ENCODE measurements around the gene EXOSC3. TPM values are rescaled to one million over a fixed set of nuclear protein-coding genes. Genes with fewer than 3 reads are reported as not detected.
A peak's percentile ranks its signal among the peaks of the same experiment; 100 is the strongest.

Gene EXOSC3
- total and polyA plus RNA-seq, 2 of the 13 experiments (the other 11 are each of a cell fraction or from before 2014, with no cell fraction given), result 17.5 to 68.7 TPM

DNA sequence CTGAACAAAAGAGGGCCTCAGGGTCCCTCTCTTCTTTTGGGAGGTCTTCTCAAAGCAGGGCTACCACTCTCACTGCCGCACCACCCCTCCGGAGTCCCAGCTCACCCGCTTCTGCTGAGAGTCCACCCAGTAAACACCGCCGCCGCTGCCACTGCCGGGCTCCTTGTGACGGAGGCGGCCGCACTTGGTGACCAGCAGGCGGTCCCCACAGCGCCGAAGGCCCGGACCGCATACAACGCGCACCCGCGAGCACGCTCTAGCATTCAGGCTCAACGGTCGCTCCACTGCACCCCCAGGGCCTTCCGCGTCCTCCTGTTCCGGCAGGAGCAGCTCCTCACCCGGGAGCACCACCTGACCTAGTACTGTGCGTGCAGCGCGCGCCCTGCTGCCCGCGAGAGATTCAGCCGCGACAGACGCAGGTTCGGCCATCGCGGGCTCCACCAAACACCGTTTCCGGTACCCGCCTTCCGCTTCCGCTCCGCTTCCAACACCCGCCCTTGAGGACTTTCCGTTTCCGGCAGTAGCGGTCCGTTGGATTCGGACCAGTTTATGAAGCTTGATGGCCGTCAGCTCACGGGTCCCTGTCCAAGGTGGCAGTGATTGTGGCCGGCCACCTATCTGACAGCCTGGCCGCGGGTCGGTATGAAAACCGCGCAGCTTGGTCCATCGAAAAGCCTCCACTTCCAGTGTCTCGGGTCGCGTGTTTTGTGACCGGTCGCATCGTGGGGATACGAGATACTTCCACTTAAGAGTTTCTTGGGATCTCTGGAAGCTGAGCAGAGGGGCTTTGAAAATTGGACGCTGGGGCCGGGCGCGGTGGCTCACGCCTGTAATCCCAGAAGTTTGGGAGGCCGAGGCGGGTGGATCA is at the start of gene EXOSC3 (continued):
- TF ChIP-seq, protein P1, sequence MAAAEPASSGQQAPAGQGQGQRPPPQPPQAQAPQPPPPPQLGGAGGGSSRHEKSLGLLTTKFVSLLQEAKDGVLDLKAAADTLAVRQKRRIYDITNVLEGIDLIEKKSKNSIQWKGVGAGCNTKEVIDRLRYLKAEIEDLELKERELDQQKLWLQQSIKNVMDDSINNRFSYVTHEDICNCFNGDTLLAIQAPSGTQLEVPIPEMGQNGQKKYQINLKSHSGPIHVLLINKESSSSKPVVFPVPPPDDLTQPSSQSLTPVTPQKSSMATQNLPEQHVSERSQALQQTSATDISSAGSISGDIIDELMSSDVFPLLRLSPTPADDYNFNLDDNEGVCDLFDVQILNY (CRISPR knock-in tag; conservative IDR thresholded peaks at IDR 0.05), result peak; percentile 81
- TF ChIP-seq HNRNPK (IDR thresholded peaks at IDR 0.05; ENCODE audit: low read depth, low read length, poor library complexity, severe bottlenecking), result no peak
- peak; percentile 24; the same call in 1 of the 2 replicates for TF ChIP-seq RARA (CRISPR knock-in tag; IDR thresholded peaks at IDR 0.05)
- no peak for TF ChIP-seq ZNF773 (CRISPR knock-in tag; IDR thresholded peaks at IDR 0.05; ENCODE audit: borderline replicate concordance)
- no peak for TF ChIP-seq ZSCAN29 (CRISPR knock-in tag; conservative IDR thresholded peaks at IDR 0.05)
- TF ChIP-seq, protein P2, sequence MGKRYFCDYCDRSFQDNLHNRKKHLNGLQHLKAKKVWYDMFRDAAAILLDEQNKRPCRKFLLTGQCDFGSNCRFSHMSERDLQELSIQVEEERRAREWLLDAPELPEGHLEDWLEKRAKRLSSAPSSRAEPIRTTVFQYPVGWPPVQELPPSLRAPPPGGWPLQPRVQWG (CRISPR knock-in tag; IDR thresholded peaks at IDR 0.05; ENCODE audit: borderline replicate concordance, low read depth), result no peak
- TF ChIP-seq, protein P3, sequence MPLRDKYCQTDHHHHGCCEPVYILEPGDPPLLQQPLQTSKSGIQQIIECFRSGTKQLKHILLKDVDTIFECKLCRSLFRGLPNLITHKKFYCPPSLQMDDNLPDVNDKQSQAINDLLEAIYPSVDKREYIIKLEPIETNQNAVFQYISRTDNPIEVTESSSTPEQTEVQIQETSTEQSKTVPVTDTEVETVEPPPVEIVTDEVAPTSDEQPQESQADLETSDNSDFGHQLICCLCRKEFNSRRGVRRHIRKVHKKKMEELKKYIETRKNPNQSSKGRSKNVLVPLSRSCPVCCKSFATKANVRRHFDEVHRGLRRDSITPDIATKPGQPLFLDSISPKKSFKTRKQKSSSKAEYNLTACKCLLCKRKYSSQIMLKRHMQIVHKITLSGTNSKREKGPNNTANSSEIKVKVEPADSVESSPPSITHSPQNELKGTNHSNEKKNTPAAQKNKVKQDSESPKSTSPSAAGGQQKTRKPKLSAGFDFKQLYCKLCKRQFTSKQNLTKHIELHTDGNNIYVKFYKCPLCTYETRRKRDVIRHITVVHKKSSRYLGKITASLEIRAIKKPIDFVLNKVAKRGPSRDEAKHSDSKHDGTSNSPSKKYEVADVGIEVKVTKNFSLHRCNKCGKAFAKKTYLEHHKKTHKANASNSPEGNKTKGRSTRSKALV (CRISPR knock-in tag; IDR thresholded peaks at IDR 0.05), result no peak
- peak; percentile 48; the same call in 1 of the 2 replicates for TF ChIP-seq CCDC6 (CRISPR knock-in tag; IDR thresholded peaks at IDR 0.05)
- no peak for TF ChIP-seq HHEX (CRISPR knock-in tag; IDR thresholded peaks at IDR 0.05)
- TF ChIP-seq, protein P4, sequence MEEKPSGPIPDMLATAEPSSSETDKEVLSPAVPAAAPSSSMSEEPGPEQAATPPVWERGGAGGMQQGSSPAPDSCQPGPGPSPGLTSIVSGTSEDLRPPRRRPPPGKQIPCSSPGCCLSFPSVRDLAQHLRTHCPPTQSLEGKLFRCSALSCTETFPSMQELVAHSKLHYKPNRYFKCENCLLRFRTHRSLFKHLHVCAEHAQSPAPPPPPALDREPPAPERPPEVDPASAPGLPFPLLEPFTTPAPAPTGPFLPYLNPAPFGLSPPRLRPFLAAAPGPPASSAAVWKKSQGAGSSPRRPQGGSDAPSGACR (CRISPR knock-in tag; IDR thresholded peaks at IDR 0.05), result 0 out of 2 replicates have a peak, but pooled peaks have one; percentile 55
- TF ChIP-seq, protein P5, sequence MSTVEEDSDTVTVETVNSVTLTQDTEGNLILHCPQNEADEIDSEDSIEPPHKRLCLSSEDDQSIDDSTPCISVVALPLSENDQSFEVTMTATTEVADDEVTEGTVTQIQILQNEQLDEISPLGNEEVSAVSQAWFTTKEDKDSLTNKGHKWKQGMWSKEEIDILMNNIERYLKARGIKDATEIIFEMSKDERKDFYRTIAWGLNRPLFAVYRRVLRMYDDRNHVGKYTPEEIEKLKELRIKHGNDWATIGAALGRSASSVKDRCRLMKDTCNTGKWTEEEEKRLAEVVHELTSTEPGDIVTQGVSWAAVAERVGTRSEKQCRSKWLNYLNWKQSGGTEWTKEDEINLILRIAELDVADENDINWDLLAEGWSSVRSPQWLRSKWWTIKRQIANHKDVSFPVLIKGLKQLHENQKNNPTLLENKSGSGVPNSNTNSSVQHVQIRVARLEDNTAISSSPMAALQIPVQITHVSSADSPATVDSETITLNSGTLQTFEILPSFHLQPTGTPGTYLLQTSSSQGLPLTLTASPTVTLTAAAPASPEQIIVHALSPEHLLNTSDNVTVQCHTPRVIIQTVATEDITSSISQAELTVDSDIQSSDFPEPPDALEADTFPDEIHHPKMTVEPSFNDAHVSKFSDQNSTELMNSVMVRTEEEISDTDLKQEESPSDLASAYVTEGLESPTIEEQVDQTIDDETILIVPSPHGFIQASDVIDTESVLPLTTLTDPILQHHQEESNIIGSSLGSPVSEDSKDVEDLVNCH (CRISPR knock-in tag; IDR thresholded peaks at IDR 0.05), result no peak
- TF ChIP-seq FOSL2 (CRISPR knock-in tag; IDR thresholded peaks at IDR 0.05), result peak; percentile 31; the same call in 1 of the 2 replicates
- TF ChIP-seq, protein P6, sequence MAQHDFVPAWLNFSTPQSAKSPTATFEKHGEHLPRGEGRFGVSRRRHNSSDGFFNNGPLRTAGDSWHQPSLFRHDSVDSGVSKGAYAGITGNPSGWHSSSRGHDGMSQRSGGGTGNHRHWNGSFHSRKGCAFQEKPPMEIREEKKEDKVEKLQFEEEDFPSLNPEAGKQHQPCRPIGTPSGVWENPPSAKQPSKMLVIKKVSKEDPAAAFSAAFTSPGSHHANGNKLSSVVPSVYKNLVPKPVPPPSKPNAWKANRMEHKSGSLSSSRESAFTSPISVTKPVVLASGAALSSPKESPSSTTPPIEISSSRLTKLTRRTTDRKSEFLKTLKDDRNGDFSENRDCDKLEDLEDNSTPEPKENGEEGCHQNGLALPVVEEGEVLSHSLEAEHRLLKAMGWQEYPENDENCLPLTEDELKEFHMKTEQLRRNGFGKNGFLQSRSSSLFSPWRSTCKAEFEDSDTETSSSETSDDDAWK (CRISPR knock-in tag; IDR thresholded peaks at IDR 0.05), result no peak
- TF ChIP-seq, protein P7, sequence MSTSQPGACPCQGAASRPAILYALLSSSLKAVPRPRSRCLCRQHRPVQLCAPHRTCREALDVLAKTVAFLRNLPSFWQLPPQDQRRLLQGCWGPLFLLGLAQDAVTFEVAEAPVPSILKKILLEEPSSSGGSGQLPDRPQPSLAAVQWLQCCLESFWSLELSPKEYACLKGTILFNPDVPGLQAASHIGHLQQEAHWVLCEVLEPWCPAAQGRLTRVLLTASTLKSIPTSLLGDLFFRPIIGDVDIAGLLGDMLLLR (CRISPR knock-in tag; IDR thresholded peaks at IDR 0.05), result peak; percentile 34
- TF ChIP-seq, protein P8, sequence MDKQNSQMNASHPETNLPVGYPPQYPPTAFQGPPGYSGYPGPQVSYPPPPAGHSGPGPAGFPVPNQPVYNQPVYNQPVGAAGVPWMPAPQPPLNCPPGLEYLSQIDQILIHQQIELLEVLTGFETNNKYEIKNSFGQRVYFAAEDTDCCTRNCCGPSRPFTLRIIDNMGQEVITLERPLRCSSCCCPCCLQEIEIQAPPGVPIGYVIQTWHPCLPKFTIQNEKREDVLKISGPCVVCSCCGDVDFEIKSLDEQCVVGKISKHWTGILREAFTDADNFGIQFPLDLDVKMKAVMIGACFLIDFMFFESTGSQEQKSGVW (CRISPR knock-in tag; IDR thresholded peaks at IDR 0.05; ENCODE audit: borderline replicate concordance), result no peak
- TF ChIP-seq EP300 (IDR thresholded peaks at IDR 0.05; ENCODE audit: low read depth in 2 of 2, low read length in 2 of 2), result peak in 1 of 2 experiments; percentile 27; a peak in 1 of 4 replicates
- TF ChIP-seq EP300 (CRISPR knock-in tag; IDR thresholded peaks at IDR 0.05; ENCODE audit: borderline replicate concordance), result peak; percentile 34; the same call in 1 of the 2 replicates
- TF ChIP-seq PHF20 (CRISPR knock-in tag; IDR thresholded peaks at IDR 0.05), result peak; percentile 98
